H1 (cell line): ENCODE data around the gene RESF1. TPM values are rescaled to one million over a fixed set of nuclear protein-coding genes. Genes with fewer than 3 reads are reported as not detected.

Experiments used
- CTCF ChIA-PET: fragments of 300-600 bp; sonication (Branson Sonifier 250); formaldehyde crosslinking; loops from one replicate; lab custom pipeline; 2021; ENCODE audit not compliant: partially characterized antibody; lab: Charles Lee
- POLR2A ChIA-PET: fragments of 300-600 bp; sonication (Branson Sonifier 250); formaldehyde crosslinking; loops from one replicate; lab custom pipeline; 2021; ENCODE audit warnings: inconsistent platforms; ENCODE audit not compliant: partially characterized antibody; lab: Charles Lee
- DNase-seq, 2 experiments: peaks; one replicate each; pipeline versions ENCODE4 v3.0.0 to v3.0.0-alpha.2; 2010 to 2022; ENCODE audit warnings: low spot score in 2 of 2, low read depth in 1 of 2, mixed read lengths in 1 of 2
- FAIRE-seq: peaks from 2 replicates; lab custom pipeline; 2011; peaks lifted over from hg19 to GRCh38; lab: Jason Lieb, UNC
- H2AFZ ChIP-seq: 2 replicates; pipeline ENCODE4 v1.8.1; 2012; ENCODE audit warnings: low read length, inconsistent platforms
- H2AK5ac ChIP-seq: 2 replicates; pipeline ENCODE4 v1.6.1; 2013; ENCODE audit warnings: low read depth, low read length
- H2BK120ac ChIP-seq: replicated peaks from 2 replicates; pipeline ENCODE3; 2013; ENCODE audit warnings: low read depth, low read length, inconsistent platforms
- H2BK12ac ChIP-seq: 2 replicates; pipeline ENCODE4 v1.6.1; 2013; ENCODE audit warnings: low read depth, low read length
- H2BK15ac ChIP-seq: 2 replicates; pipeline ENCODE4 v1.6.1; 2013; ENCODE audit warnings: low read length
- H2BK20ac ChIP-seq: 2 replicates; pipeline ENCODE4 v1.6.1; 2013; ENCODE audit warnings: low read length
- H2BK5ac ChIP-seq: 2 replicates; pipeline ENCODE4 v1.6.1; 2013; ENCODE audit warnings: low read depth, low read length
- H3K14ac ChIP-seq: 2 replicates; pipeline ENCODE4 v1.6.1; 2013; ENCODE audit warnings: inconsistent platforms; ENCODE audit not compliant: insufficient read length
- H3K18ac ChIP-seq: 2 replicates; pipeline ENCODE4 v1.6.1; 2013; ENCODE audit warnings: low read length; ENCODE audit errors: extremely low read depth
- H3K23ac ChIP-seq: 2 replicates; pipeline ENCODE4 v1.6.1; 2013; ENCODE audit warnings: inconsistent platforms; ENCODE audit not compliant: insufficient read length
- H3K23me2 ChIP-seq: 2 replicates; pipeline ENCODE4 v1.6.1; 2013; ENCODE audit warnings: low read depth, low read length
- H3K27ac ChIP-seq: 2 replicates; pipeline ENCODE4 v1.6.1; 2011; ENCODE audit warnings: low read depth, low read length, inconsistent platforms
- H3K27me3 ChIP-seq, 4 experiments: replicated peaks in 1 of 4; 1 replicate in 1 of 4; 2 replicates in 3 of 4; pipeline versions ENCODE4 v1.6.1 to v1.8.1; 2011 to 2013; ENCODE audit warnings: low read length in 3 of 4, mild to moderate bottlenecking in 3 of 4, inconsistent platforms in 2 of 4, mixed read lengths in 2 of 4, moderate library complexity in 1 of 4; ENCODE audit not compliant: control insufficient read depth in 3 of 4, insufficient read depth in 3 of 4; ENCODE audit errors: extremely low read depth in 1 of 4
- H3K36me3 ChIP-seq, 4 experiments: 2 replicates each; pipeline versions ENCODE4 v1.6.1 to v1.8.1; 2011 to 2013; ENCODE audit warnings: mild to moderate bottlenecking in 4 of 4, low read length in 3 of 4, moderate library complexity in 2 of 4, control low read depth in 1 of 4, inconsistent platforms in 1 of 4; ENCODE audit not compliant: insufficient read depth in 4 of 4, control insufficient read depth in 2 of 4
- H3K4ac ChIP-seq: replicated peaks from 2 replicates; pipeline ENCODE3; 2013; ENCODE audit warnings: low read length, low read depth, mixed read lengths, inconsistent platforms; ENCODE audit not compliant: insufficient read length
- H3K4me1 ChIP-seq, 4 experiments: replicated peaks in 1 of 4; 1 replicate in 1 of 4; 2 replicates in 3 of 4; pipeline versions ENCODE4 v1.6.1 to v1.8.1; 2011 to 2013; ENCODE audit warnings: low read length in 3 of 4, inconsistent platforms in 2 of 4, mixed read lengths in 1 of 4; ENCODE audit not compliant: insufficient read depth in 4 of 4, control insufficient read depth in 3 of 4
- H3K4me2 ChIP-seq, 2 experiments: 2 replicates each; pipeline versions ENCODE4 v1.6.1 to v1.8.1; 2011 to 2013; ENCODE audit warnings: low read depth in 2 of 2, low read length in 2 of 2, control low read depth in 1 of 2, inconsistent platforms in 1 of 2, mild to moderate bottlenecking in 1 of 2; ENCODE audit not compliant: insufficient read depth in 1 of 2
- H3K4me3 ChIP-seq, 4 experiments: fragments of 200-600, 300-600 bp in 1 of 4; sonication (generic), shearing (Covaris generic), sonication (Bioruptor Twin) in 1 of 4; 2 replicates each; pipeline versions ENCODE4 v1.5.1 to v1.8.1; 2011 to 2016; ENCODE audit warnings: low read length in 4 of 4, low read depth in 3 of 4, control low read depth in 2 of 4, inconsistent platforms in 2 of 4, mild to moderate bottlenecking in 2 of 4, mixed read lengths in 1 of 4, moderate library complexity in 1 of 4; ENCODE audit not compliant: insufficient read depth in 2 of 4; ENCODE audit errors: extremely low read depth in 1 of 4
- H3K56ac ChIP-seq: replicated peaks from 2 replicates; pipeline ENCODE3; 2013; ENCODE audit warnings: low read depth, mild to moderate bottlenecking, mixed read lengths, low read length, inconsistent platforms; ENCODE audit not compliant: insufficient read length
- H3K79me1 ChIP-seq: 2 replicates; pipeline ENCODE4 v1.6.1; 2013; ENCODE audit warnings: low read depth, low read length, control low read depth
- H3K79me2 ChIP-seq, 2 experiments: 2 replicates each; pipeline versions ENCODE4 v1.6.1 to v1.8.1; 2012 to 2013; ENCODE audit warnings: low read length in 2 of 2, mild to moderate bottlenecking in 2 of 2, inconsistent platforms in 1 of 2; ENCODE audit not compliant: insufficient read depth in 2 of 2, control insufficient read depth in 1 of 2
- H3K9ac ChIP-seq, 4 experiments: replicated peaks in 1 of 4; 1 replicate in 1 of 4; 2 replicates in 3 of 4; pipeline versions ENCODE4 v1.6.1 to v1.8.1; 2011 to 2013; ENCODE audit warnings: low read depth in 3 of 4, low read length in 3 of 4, control low read depth in 2 of 4, mild to moderate bottlenecking in 2 of 4, moderate library complexity in 2 of 4, inconsistent platforms in 1 of 4; ENCODE audit errors: extremely low read depth in 1 of 4
- H3K9me3 ChIP-seq, 2 experiments: 2 replicates each; pipeline versions ENCODE4 v1.6.1 to v1.8.1; 2012 to 2013; ENCODE audit warnings: mild to moderate bottlenecking in 2 of 2, moderate library complexity in 2 of 2, control low read depth in 1 of 2, inconsistent platforms in 1 of 2, low read depth in 1 of 2, low read length in 1 of 2, mixed read lengths in 1 of 2; ENCODE audit not compliant: insufficient read depth in 2 of 2
- H4K20me1 ChIP-seq, 2 experiments: replicated peaks in 1 of 2; 2 replicates each; pipeline versions ENCODE3 to v1.8.1; 2011 to 2013; ENCODE audit warnings: inconsistent platforms in 2 of 2, low read length in 2 of 2, mild to moderate bottlenecking in 1 of 2; ENCODE audit not compliant: insufficient read depth in 2 of 2, control insufficient read depth in 1 of 2
- H4K5ac ChIP-seq: 2 replicates; pipeline ENCODE4 v1.6.1; 2013; ENCODE audit warnings: low read length, low read depth, mixed read lengths, inconsistent platforms; ENCODE audit not compliant: insufficient read length
- H4K8ac ChIP-seq: 2 replicates; pipeline ENCODE4 v1.8.0; 2013; ENCODE audit warnings: mild to moderate bottlenecking, moderate library complexity, low read length, inconsistent platforms; ENCODE audit not compliant: insufficient read depth; ENCODE audit errors: extremely low read depth
- H4K91ac ChIP-seq: replicated peaks from 2 replicates; pipeline ENCODE3; 2013; ENCODE audit warnings: low read length, mixed read lengths, inconsistent platforms; ENCODE audit not compliant: insufficient read length
- ATF2 ChIP-seq: IDR thresholded peaks from 2 replicates; pipeline ENCODE4 v1.6.1; 2012; ENCODE audit warnings: low read length, inconsistent platforms
- CTBP2 ChIP-seq: IDR thresholded peaks from 2 replicates; pipeline ENCODE4 v1.7.0; 2011; ENCODE audit warnings: borderline replicate concordance, mild to moderate bottlenecking, moderate library complexity, mixed read lengths, low read length; ENCODE audit not compliant: insufficient read depth, insufficient read length
- E2F6 ChIP-seq: IDR thresholded peaks from 2 replicates; pipeline ENCODE4 v1.6.1; 2012; ENCODE audit warnings: inconsistent platforms
- KDM1A ChIP-seq: fragments of 200-600, 300-600 bp; sonication (generic); IDR thresholded peaks from 2 replicates; pipeline ENCODE4 v1.7.1; 2016; ENCODE audit warnings: mild to moderate bottlenecking, low read length, borderline replicate concordance
- RAD21 ChIP-seq, 2 experiments: IDR thresholded peaks in 1 of 2; conservative IDR thresholded peaks in 1 of 2; 2 replicates each; pipeline ENCODE4 v1.6.1; 2011; ENCODE audit warnings: low read depth in 2 of 2, low read length in 2 of 2, improper control_type of control experiment in 1 of 2, inconsistent platforms in 1 of 2, mild to moderate bottlenecking in 1 of 2, moderate library complexity in 1 of 2
- SIN3A ChIP-seq, 2 experiments: IDR thresholded peaks in 1 of 2; conservative IDR thresholded peaks in 1 of 2; 2 replicates each; pipeline ENCODE4 v1.6.1; 2011 to 2012; ENCODE audit warnings: low read length in 2 of 2, improper control_type of control experiment in 1 of 2, low read depth in 1 of 2, mild to moderate bottlenecking in 1 of 2
- SIX5 ChIP-seq: IDR thresholded peaks from 2 replicates; pipeline ENCODE4 v1.6.1; 2011; ENCODE audit warnings: mild to moderate bottlenecking, low read depth, low read length
- SUZ12 ChIP-seq: fragments of 200-600 bp; sonication (generic); IDR thresholded peaks from 2 replicates; pipeline ENCODE4 v1.6.1; 2012; ENCODE audit warnings: mild to moderate bottlenecking, inconsistent platforms, low read length, moderate library complexity, mixed read lengths
- WGBS, 2 experiments: shearing (Covaris generic) in 1 of 2; methylation state at CpG; one replicate each; pipeline versions ENCODE4 v1.1.6 to v1.1.7; 2013 to 2015; ENCODE audit warnings: low lambda C conversion rate in 2 of 2, mixed read lengths in 2 of 2, inconsistent platforms in 1 of 2, low coverage in 1 of 2, missing lambda C conversion rate in 1 of 2; ENCODE audit not compliant: insufficient replicate concordance in 2 of 2, insufficient coverage in 1 of 2, insufficient read length in 1 of 2; ENCODE audit errors: extremely low coverage in 1 of 2, missing lambda C conversion rate in 1 of 2; 5-methylcytosine and 5-hydroxymethylcytosine counted together
- polyA plus RNA-seq, 7 experiments: library from polyadenylated mRNA; depleted of rRNA in 3 of 7; stranded (reverse) in 5 of 7; unstranded in 2 of 7; fragments of >200 nt in 5 of 7; fragments of 200-250 nt in 2 of 7; gene quantifications; 1 replicate in 5 of 7; 2 replicates in 1 of 7; 4 replicates in 1 of 7; pipeline versions ENCODE4 v1.2.1 to v1.2.3, GENCODE V29; 2011 to 2013; ENCODE audit warnings: missing spikeins in 2 of 7, mixed read lengths in 2 of 7
- total RNA-seq: library from RNA; stranded (reverse); fragmentation: NEBNext Ultra II Directional; extraction: Animal tissue kit (Norgen Biotek cat#: 25700); gene quantifications from 2 replicates; pipeline ENCODE4 v1.2.1, GENCODE V29; 2021

Gene RESF1
- total and polyA plus RNA-seq, 2 of the 8 experiments (the other 6 are each of a cell fraction or from before 2014, with no cell fraction given) = 64.3 to 128 TPM

DNA sequence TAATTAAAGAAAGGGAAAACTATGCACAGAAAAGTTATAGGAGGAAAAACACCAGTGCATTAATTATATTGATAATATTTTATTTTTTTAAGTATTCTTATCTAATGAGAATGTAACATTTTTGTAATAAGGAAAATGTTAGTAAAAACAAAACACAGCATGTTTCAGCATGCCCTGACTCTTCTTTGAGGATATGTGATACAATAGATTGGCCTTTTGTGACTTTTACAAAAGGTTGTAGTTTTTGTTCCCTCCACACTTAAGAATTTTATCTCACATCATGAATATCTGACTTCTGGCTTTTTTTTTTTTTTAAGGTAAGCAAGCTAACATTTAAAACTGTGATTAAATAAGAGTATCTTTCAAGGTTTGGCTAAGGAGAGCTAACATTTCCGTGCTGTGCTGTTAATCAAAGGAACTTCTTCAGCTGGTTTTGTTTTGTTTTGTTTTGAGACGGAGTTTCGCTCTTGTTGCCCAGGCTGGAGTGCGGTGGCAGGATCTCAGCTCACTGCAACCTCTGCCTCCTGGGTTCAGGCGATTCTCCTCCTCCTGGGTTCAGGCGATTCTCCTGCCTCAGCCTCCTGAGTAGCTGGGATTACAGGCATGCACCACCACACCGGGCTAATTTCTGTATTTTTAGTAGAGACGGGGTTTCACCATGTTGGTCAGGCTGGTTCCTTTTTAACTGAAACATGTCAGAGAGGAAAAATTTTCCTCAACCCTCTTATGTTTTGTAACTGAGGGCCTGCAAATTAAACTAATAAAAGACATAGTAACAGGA lies 30.8 kb upstream of the RESF1 start:
- DNase-seq = no peak
- H3K36me3 ChIP-seq = no peaks in the 10 kb centered on the region
- TF ChIP-seq E2F6 (no peak), RAD21 (IDR thresholded peaks at IDR 0.05 in 1 of 2, conservative IDR thresholded peaks at IDR 0.05 in 1 of 2; ENCODE audit: low read depth in 2 of 2, low read length in 2 of 2) (no peak), SIX5 (no peak), SIN3A (conservative IDR thresholded peaks at IDR 0.05 in 1 of 2, IDR thresholded peaks at IDR 0.05 in 1 of 2; ENCODE audit: low read depth in 1 of 2, low read length in 2 of 2) (no peak), SUZ12 (no peak), ATF2 (no peak), KDM1A (no peak), CTBP2 (no peak)
- no peak overlapping the region for H3K14ac ChIP-seq
- H4K91ac ChIP-seq = no peak overlapping the region
- H4K8ac ChIP-seq = no peak overlapping the region
- H2BK120ac ChIP-seq = no peak overlapping the region
- no peak overlapping the region for H3K18ac ChIP-seq
- no peak overlapping the region for H2BK20ac ChIP-seq
- no peak overlapping the region for H2BK12ac ChIP-seq
- H3K27ac ChIP-seq = no peak overlapping the region
- no peak overlapping the region for H4K5ac ChIP-seq
- no peaks in the 10 kb centered on the region for H3K79me2 ChIP-seq
- H3K4ac ChIP-seq = no peak overlapping the region
- no peak overlapping the region for H2BK15ac ChIP-seq
- H3K9ac ChIP-seq = no peak overlapping the region
- no peak overlapping the region for H3K4me2 ChIP-seq
- POLR2A ChIA-PET = no interaction called here
- H3K79me1 ChIP-seq = no peaks in the 10 kb centered on the region
- H3K27me3 ChIP-seq = no peaks in the 10 kb centered on the region
- H3K4me1 ChIP-seq = no peaks in the 10 kb centered on the region
- no peak overlapping the region for H3K4me3 ChIP-seq
- no peak overlapping the region for H3K56ac ChIP-seq
- H3K9me3 ChIP-seq = peaks cover 0 to 3% of the 10 kb centered on the region in 2 experiments; a peak in 2 of 4 replicates
- no peaks in the 10 kb centered on the region for H3K23me2 ChIP-seq
- no peaks in the 10 kb centered on the region for H4K20me1 ChIP-seq
- CTCF ChIA-PET = no interaction called here
- no peak for FAIRE-seq
- 91% methylated on average over 8 of the region's 8 CpGs; no CpG with 5 or more reads in 1 of the 2 experiments for WGBS, 2 experiments
- no peak overlapping the region for H3K23ac ChIP-seq
- H2AFZ ChIP-seq = 0 out of 2 replicates have a peak overlapping the region, but pooled peaks have one; percentile 39
- no peak overlapping the region for H2AK5ac ChIP-seq
- H2BK5ac ChIP-seq = no peak overlapping the region
